SK-N-SH (cell line): ENCODE measurements around the gene SMAP1. TPM values are rescaled to one million over a fixed set of nuclear protein-coding genes. Genes with fewer than 3 reads are reported as not detected.

Experiments used
- CTCF ChIA-PET: fragments of 300-600, 350-600 bp; formaldehyde crosslinking; extraction: SDS; loops from one replicate; lab custom pipeline; 2021; lab: Yijun Ruan, JAX
- POLR2A ChIA-PET: fragments of 350-600 bp; sonication (Branson Sonifier 250); formaldehyde crosslinking; extraction: SDS; loops from one replicate; lab custom pipeline; 2020; ENCODE audit warnings: antibody characterized with exemption, inconsistent platforms; lab: Yijun Ruan, JAX
- DNase-seq: peaks from one replicate; pipeline ENCODE4 v3.0.0; 2012
- H2AFZ ChIP-seq: fragments of 200-600 bp; sonication (generic); 2 replicates; pipeline ENCODE4 v1.8.1; 2016; ENCODE audit warnings: antibody characterized with exemption, mild to moderate bottlenecking, low read depth
- H3F3A ChIP-seq: fragments of 200-600 bp; sonication (generic); replicated peaks from 2 replicates; pipeline ENCODE3; 2016; ENCODE audit warnings: antibody characterized with exemption, mild to moderate bottlenecking; ENCODE audit not compliant: insufficient read depth
- H3K27ac ChIP-seq, 2 experiments: fragments of 200-500 bp in 1 of 2; fragments of 200-600 bp in 1 of 2; sonication (Bioruptor generic) in 1 of 2; sonication (generic), shearing (Covaris generic) in 1 of 2; 2 replicates each; pipeline versions ENCODE4 v1.5.1 to v1.6.1; 2014 to 2016; ENCODE audit warnings: low read depth in 2 of 2, inconsistent platforms in 1 of 2, low read length in 1 of 2, mild to moderate bottlenecking in 1 of 2, mixed read lengths in 1 of 2
- H3K27me3 ChIP-seq: fragments of 200-600 bp; sonication (generic), shearing (Covaris generic); 2 replicates; pipeline ENCODE4 v1.6.1; 2016; ENCODE audit warnings: mixed run types; ENCODE audit not compliant: insufficient read depth
- H3K36me3 ChIP-seq, 2 experiments: fragments of 200-500 bp in 1 of 2; fragments of 200-600 bp in 1 of 2; sonication (Bioruptor generic) in 1 of 2; sonication (generic) in 1 of 2; replicated peaks in 1 of 2; 2 replicates each; pipeline versions ENCODE3 to v1.5.1; 2014 to 2016; ENCODE audit warnings: low read length in 1 of 2, mild to moderate bottlenecking in 1 of 2; ENCODE audit not compliant: insufficient read depth in 2 of 2, control insufficient read depth in 1 of 2
- H3K4me1 ChIP-seq, 2 experiments: fragments of 200-500 bp in 1 of 2; fragments of 200-600 bp in 1 of 2; sonication (Bioruptor generic) in 1 of 2; sonication (generic), shearing (Covaris generic) in 1 of 2; 2 replicates each; pipeline versions ENCODE4 v1.5.1 to v1.6.1; 2014 to 2016; ENCODE audit warnings: low read depth in 1 of 2, low read length in 1 of 2, mixed run types in 1 of 2; ENCODE audit not compliant: insufficient read depth in 2 of 2, control insufficient read depth in 1 of 2
- H3K4me2 ChIP-seq: fragments of 200-600 bp; sonication (generic), shearing (Covaris generic); 2 replicates; pipeline ENCODE4 v1.6.1; 2017; ENCODE audit warnings: mixed run types
- H3K4me3 ChIP-seq, 2 experiments: fragments of 200-500 bp in 1 of 2; fragments of 200-600 bp in 1 of 2; sonication (Bioruptor generic) in 1 of 2; sonication (generic), shearing (Covaris generic) in 1 of 2; 2 replicates each; pipeline versions ENCODE4 v1.5.1 to v1.8.1; 2014 to 2016; ENCODE audit warnings: low read depth in 2 of 2, inconsistent platforms in 1 of 2, low read length in 1 of 2, mild to moderate bottlenecking in 1 of 2, mixed read lengths in 1 of 2, moderate library complexity in 1 of 2
- H3K79me2 ChIP-seq: fragments of 200-600 bp; sonication (generic); 2 replicates; pipeline ENCODE4 v1.8.1; 2017; ENCODE audit warnings: mild to moderate bottlenecking; ENCODE audit not compliant: insufficient read depth
- H3K9ac ChIP-seq: fragments of 200-600 bp; sonication (generic); 2 replicates; pipeline ENCODE4 v1.6.1; 2017; ENCODE audit warnings: mixed run types
- H3K9me2 ChIP-seq: fragments of 200-600 bp; sonication (generic); 2 replicates; pipeline ENCODE4 v1.6.1; 2017; ENCODE audit warnings: mixed run types
- H3K9me3 ChIP-seq: fragments of 200-600 bp; sonication (generic); 2 replicates; pipeline ENCODE4 v1.6.1; 2017; ENCODE audit warnings: mixed run types, mild to moderate bottlenecking, moderate library complexity
- H4K20me1 ChIP-seq: fragments of 200-600 bp; sonication (generic); 2 replicates; pipeline ENCODE4 v1.6.1; 2017; ENCODE audit warnings: mild to moderate bottlenecking, mixed run types; ENCODE audit not compliant: insufficient read depth
- CHD2 ChIP-seq: fragments of 150-350 bp; IDR thresholded peaks from 2 replicates; pipeline ENCODE4 v1.6.1; 2018; ENCODE audit warnings: low read length; ENCODE audit not compliant: partially characterized antibody
- ELF1 ChIP-seq: IDR thresholded peaks from 2 replicates; pipeline ENCODE4 v1.4.0; 2012
- EP300 ChIP-seq, 2 experiments: IDR thresholded peaks; 2 replicates each; pipeline versions ENCODE4 v1.4.0 to v1.6.1; 2012; ENCODE audit warnings: borderline replicate concordance in 1 of 2, low read depth in 1 of 2, low read length in 1 of 2
- EZH2phosphoT487 ChIP-seq: fragments of 200-600 bp; sonication (generic); IDR thresholded peaks from 2 replicates; pipeline ENCODE4 v1.6.1; 2017; ENCODE audit warnings: low read depth, mixed run types, mild to moderate bottlenecking, antibody characterized with exemption, moderate library complexity, borderline replicate concordance
- FOSL2 ChIP-seq: IDR thresholded peaks from 2 replicates; pipeline ENCODE4 v1.4.0; 2012; ENCODE audit warnings: low read depth, mild to moderate bottlenecking, moderate library complexity, borderline replicate concordance
- GABPA ChIP-seq: IDR thresholded peaks from 2 replicates; pipeline ENCODE4 v1.4.0; 2012; ENCODE audit warnings: low read depth, mild to moderate bottlenecking
- MXI1 ChIP-seq: IDR thresholded peaks from 2 replicates; pipeline ENCODE4 v1.6.1; 2012; ENCODE audit warnings: mild to moderate bottlenecking, low read depth, low read length, improper control_type of control experiment
- NFIC ChIP-seq: IDR thresholded peaks from 2 replicates; pipeline ENCODE4 v1.4.0; 2012; ENCODE audit warnings: borderline replicate concordance
- NRF1 ChIP-seq: IDR thresholded peaks from 2 replicates; pipeline ENCODE4 v1.6.1; 2012; ENCODE audit warnings: low read depth, mild to moderate bottlenecking, low read length
- RAD21 ChIP-seq: IDR thresholded peaks from 2 replicates; pipeline ENCODE4 v1.6.1; 2012; ENCODE audit warnings: mild to moderate bottlenecking, low read length
- RCOR1 ChIP-seq: fragments of 150-350 bp; IDR thresholded peaks from 2 replicates; pipeline ENCODE4 v1.6.1; 2017; ENCODE audit warnings: antibody characterized with exemption, low read length
- RXRA ChIP-seq: IDR thresholded peaks from 2 replicates; pipeline ENCODE4 v1.4.0; 2012; ENCODE audit warnings: low read depth, mild to moderate bottlenecking, borderline replicate concordance
- SMC3 ChIP-seq: IDR thresholded peaks from 2 replicates; pipeline ENCODE4 v1.6.1; 2012; ENCODE audit warnings: low read depth, low read length, improper control_type of control experiment
- TAF1 ChIP-seq: IDR thresholded peaks from 2 replicates; pipeline ENCODE4 v1.6.1; 2012; ENCODE audit warnings: low read depth, mild to moderate bottlenecking, low read length, moderate library complexity, borderline replicate concordance
- TCF12 ChIP-seq: IDR thresholded peaks from 2 replicates; pipeline ENCODE4 v1.4.0; 2012
- USF1 ChIP-seq: IDR thresholded peaks from 2 replicates; pipeline ENCODE4 v1.4.0; 2012; ENCODE audit warnings: low read depth, borderline replicate concordance
- WGBS: methylation state at CpG from one replicate; pipeline ENCODE4 v1.1.6; 2017; ENCODE audit warnings: low lambda C conversion rate; 5-methylcytosine and 5-hydroxymethylcytosine counted together
- polyA plus RNA-seq, 3 experiments: library from polyadenylated mRNA; depleted of rRNA; stranded (reverse); fragments of >200 nt; gene quantifications; 2 replicates each; pipeline ENCODE4 v1.2.3, GENCODE V29; 2012
- TF ChIP-seq, protein P1 (sequence below): IDR thresholded peaks from 2 replicates; pipeline ENCODE4 v1.6.1; 2012; ENCODE audit warnings: mild to moderate bottlenecking, low read depth, low read length, moderate library complexity
- TF ChIP-seq, protein P2 (sequence below): fragments of 150-350 bp; IDR thresholded peaks from 2 replicates; pipeline ENCODE4 v1.6.1; 2016; ENCODE audit warnings: mild to moderate bottlenecking, low read depth, low read length
- TF ChIP-seq, protein P3 (sequence below): IDR thresholded peaks from 2 replicates; pipeline ENCODE4 v1.4.0; 2012; ENCODE audit warnings: low read depth
- TF ChIP-seq, protein P4 (sequence below): IDR thresholded peaks from 2 replicates; pipeline ENCODE4 v1.4.0; 2012; ENCODE audit warnings: low read depth, borderline replicate concordance

The SMAP1 gene
- polyA plus RNA-seq, 1 of the 3 experiments (the other 2 are of a cell fraction) = 12.6 TPM

DNA sequence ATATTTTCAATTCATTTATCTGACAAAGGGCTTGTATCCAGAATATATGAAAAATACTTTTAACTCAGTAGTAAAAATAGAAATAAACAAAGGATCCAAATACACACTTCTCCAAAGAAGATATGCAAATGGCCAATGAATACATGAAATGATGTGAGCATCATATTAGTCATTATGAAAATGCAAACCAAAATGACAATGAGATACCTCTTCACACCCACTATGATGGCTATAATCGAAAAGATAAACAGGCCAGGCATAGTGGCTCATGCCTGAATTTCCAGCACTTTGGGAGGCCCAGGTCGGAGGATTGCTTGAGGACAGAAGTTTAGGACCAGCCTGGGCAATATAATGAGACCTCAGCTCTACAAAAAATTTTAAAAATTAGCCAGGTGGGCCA, 33.8 kb upstream of the SMAP1 start:
- Histone ChIP-seq H2AFZ (no peak overlapping the region), H3K4me1 (no peaks in the 10 kb centered on the region), H4K20me1 (no peaks in the 10 kb centered on the region), H3K79me2 (no peaks in the 10 kb centered on the region), H3K9ac (no peak overlapping the region), H3K4me2 (no peak overlapping the region), H3K9me2 (no peaks in the 10 kb centered on the region), H3K27me3 (no peaks in the 10 kb centered on the region), H3K4me3 (no peak overlapping the region), H3F3A (no peaks in the 10 kb centered on the region), H3K9me3 (no peaks in the 10 kb centered on the region), H3K27ac (no peak overlapping the region), H3K36me3 (no peaks in the 10 kb centered on the region)
- no peak for DNase-seq
- TF ChIP-seq MXI1 (no peak), RCOR1 (no peak), USF1 (no peak), TCF12 (no peak), GABPA (no peak), NRF1 (no peak), RAD21 (no peak), TAF1 (no peak), EP300 (IDR thresholded peaks at IDR 0.05; ENCODE audit: borderline replicate concordance in 1 of 2, low read depth in 1 of 2, low read length in 1 of 2) (no peak), ELF1 (no peak)
- TF ChIP-seq, protein P1, sequence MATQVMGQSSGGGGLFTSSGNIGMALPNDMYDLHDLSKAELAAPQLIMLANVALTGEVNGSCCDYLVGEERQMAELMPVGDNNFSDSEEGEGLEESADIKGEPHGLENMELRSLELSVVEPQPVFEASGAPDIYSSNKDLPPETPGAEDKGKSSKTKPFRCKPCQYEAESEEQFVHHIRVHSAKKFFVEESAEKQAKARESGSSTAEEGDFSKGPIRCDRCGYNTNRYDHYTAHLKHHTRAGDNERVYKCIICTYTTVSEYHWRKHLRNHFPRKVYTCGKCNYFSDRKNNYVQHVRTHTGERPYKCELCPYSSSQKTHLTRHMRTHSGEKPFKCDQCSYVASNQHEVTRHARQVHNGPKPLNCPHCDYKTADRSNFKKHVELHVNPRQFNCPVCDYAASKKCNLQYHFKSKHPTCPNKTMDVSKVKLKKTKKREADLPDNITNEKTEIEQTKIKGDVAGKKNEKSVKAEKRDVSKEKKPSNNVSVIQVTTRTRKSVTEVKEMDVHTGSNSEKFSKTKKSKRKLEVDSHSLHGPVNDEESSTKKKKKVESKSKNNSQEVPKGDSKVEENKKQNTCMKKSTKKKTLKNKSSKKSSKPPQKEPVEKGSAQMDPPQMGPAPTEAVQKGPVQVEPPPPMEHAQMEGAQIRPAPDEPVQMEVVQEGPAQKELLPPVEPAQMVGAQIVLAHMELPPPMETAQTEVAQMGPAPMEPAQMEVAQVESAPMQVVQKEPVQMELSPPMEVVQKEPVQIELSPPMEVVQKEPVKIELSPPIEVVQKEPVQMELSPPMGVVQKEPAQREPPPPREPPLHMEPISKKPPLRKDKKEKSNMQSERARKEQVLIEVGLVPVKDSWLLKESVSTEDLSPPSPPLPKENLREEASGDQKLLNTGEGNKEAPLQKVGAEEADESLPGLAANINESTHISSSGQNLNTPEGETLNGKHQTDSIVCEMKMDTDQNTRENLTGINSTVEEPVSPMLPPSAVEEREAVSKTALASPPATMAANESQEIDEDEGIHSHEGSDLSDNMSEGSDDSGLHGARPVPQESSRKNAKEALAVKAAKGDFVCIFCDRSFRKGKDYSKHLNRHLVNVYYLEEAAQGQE = no peak
- TF ChIP-seq, protein P2, sequence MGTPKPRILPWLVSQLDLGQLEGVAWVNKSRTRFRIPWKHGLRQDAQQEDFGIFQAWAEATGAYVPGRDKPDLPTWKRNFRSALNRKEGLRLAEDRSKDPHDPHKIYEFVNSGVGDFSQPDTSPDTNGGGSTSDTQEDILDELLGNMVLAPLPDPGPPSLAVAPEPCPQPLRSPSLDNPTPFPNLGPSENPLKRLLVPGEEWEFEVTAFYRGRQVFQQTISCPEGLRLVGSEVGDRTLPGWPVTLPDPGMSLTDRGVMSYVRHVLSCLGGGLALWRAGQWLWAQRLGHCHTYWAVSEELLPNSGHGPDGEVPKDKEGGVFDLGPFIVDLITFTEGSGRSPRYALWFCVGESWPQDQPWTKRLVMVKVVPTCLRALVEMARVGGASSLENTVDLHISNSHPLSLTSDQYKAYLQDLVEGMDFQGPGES = no peak
- TF ChIP-seq, protein P3, sequence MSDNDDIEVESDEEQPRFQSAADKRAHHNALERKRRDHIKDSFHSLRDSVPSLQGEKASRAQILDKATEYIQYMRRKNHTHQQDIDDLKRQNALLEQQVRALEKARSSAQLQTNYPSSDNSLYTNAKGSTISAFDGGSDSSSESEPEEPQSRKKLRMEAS = no peak
- 42% methylated on average over 2 of the region's 2 CpGs for WGBS
- CTCF ChIA-PET = no interaction called here
- POLR2A ChIA-PET = no interaction called here

DNA sequence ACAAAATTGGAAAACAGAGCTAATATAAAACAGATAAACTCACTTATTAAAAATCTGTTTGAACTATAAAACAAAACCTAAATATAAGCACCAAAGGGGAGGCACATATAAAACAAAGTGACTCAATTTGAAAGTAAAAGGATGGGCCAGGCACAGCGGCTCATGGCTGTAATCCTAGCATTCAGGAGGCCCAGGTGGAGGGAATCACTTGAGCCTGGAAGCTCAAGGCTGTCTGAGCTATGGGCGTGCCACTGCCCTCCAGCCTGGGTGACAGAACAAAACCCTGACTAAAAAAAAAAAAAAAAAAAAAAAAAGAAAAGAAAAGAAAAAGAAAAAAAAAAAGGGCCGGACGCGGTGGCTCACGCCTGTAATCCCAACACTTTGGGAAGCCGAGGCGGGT, 31.1 kb upstream of the SMAP1 start:
- WGBS = 90% methylated on average over 8 of the region's 8 CpGs
- no peaks in the 10 kb centered on the region for H4K20me1 ChIP-seq
- no peaks in the 10 kb centered on the region for H3K36me3 ChIP-seq
- H3K27me3 ChIP-seq = no peaks in the 10 kb centered on the region
- no peaks in the 10 kb centered on the region for H3K79me2 ChIP-seq
- H3K27ac ChIP-seq = no peak overlapping the region
- no peaks in the 10 kb centered on the region for H3K9me2 ChIP-seq
- no peak overlapping the region for H3K4me3 ChIP-seq
- ChIA-PET CTCF (interaction anchor here (1.0 kb wide), 1 partner anchor 50 kb away, joined by 3 read pairs; no protein-coding TSS in a partner anchor), POLR2A (no interaction called here)
- H3K4me1 ChIP-seq = no peaks in the 10 kb centered on the region
- DNase-seq = no peak
- no peak overlapping the region for H3K9ac ChIP-seq
- no peak overlapping the region for H3K4me2 ChIP-seq
- H3F3A ChIP-seq = no peaks in the 10 kb centered on the region
- no peak overlapping the region for H2AFZ ChIP-seq
- no peaks in the 10 kb centered on the region for H3K9me3 ChIP-seq
- TF ChIP-seq RAD21 (no peak), RCOR1 (no peak), SMC3 (no peak), RXRA (no peak), TAF1 (no peak), GABPA (no peak), FOSL2 (no peak), EP300 (IDR thresholded peaks at IDR 0.05; ENCODE audit: borderline replicate concordance in 1 of 2, low read depth in 1 of 2, low read length in 1 of 2) (no peak), NFIC (no peak), EZH2phosphoT487 (no peak), CHD2 (no peak), NRF1 (no peak)
- TF ChIP-seq, protein P4, sequence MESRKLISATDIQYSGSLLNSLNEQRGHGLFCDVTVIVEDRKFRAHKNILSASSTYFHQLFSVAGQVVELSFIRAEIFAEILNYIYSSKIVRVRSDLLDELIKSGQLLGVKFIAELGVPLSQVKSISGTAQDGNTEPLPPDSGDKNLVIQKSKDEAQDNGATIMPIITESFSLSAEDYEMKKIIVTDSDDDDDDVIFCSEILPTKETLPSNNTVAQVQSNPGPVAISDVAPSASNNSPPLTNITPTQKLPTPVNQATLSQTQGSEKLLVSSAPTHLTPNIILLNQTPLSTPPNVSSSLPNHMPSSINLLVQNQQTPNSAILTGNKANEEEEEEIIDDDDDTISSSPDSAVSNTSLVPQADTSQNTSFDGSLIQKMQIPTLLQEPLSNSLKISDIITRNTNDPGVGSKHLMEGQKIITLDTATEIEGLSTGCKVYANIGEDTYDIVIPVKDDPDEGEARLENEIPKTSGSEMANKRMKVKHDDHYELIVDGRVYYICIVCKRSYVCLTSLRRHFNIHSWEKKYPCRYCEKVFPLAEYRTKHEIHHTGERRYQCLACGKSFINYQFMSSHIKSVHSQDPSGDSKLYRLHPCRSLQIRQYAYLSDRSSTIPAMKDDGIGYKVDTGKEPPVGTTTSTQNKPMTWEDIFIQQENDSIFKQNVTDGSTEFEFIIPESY = no peak
